WTC11 (cell line): Measurements from ENCODE around the gene AVEN. TPM values are rescaled to one million over a fixed set of nuclear protein-coding genes. Genes with fewer than 3 reads are reported as not detected.

ENCODE experiments used
- ATAC-seq: fragments of 200-7000 bp; cut with Tn5 transposase; 2 replicates; pipeline ENCODE4 v1.10.0; 2021; ENCODE audit warnings: mild to moderate bottlenecking, moderate library complexity
- CTCF ChIA-PET: fragments of 300-600 bp; sonication (Branson Sonifier 250); formaldehyde crosslinking; loops from one replicate; lab custom pipeline; 2021; ENCODE audit warnings: antibody characterized with exemption; lab: Charles Lee
- POLR2A ChIA-PET: fragments of 350-600 bp; sonication (Branson Sonifier 250); formaldehyde crosslinking; loops from one replicate; lab custom pipeline; 2021; ENCODE audit warnings: antibody characterized with exemption; lab: Charles Lee
- DNase-seq: peaks from one replicate; pipeline ENCODE4 v3.0.0; 2021; ENCODE audit warnings: low spot score
- H3K27ac Mint-ChIP-seq: 2 replicates; pipeline ENCODE4 v1.8.0; 2021; ENCODE audit warnings: mixed read lengths
- H3K27me3 Mint-ChIP-seq: 2 replicates; pipeline ENCODE4 v1.8.0; 2021; ENCODE audit warnings: low read depth, mild to moderate bottlenecking, moderate library complexity, mixed read lengths
- H3K36me3 Mint-ChIP-seq: 2 replicates; pipeline ENCODE4 v1.8.0; 2021; ENCODE audit warnings: mixed read lengths
- H3K4me1 Mint-ChIP-seq: 2 replicates; pipeline ENCODE4 v1.8.0; 2022; ENCODE audit warnings: mixed read lengths
- H3K4me3 Mint-ChIP-seq: 2 replicates; pipeline ENCODE4 v1.8.0; 2021; ENCODE audit warnings: mild to moderate bottlenecking, moderate library complexity, mixed read lengths
- H3K9me3 Mint-ChIP-seq: 2 replicates; pipeline ENCODE4 v1.8.0; 2021; ENCODE audit warnings: mixed read lengths
- CTCF ChIP-seq: fragments of 200-600 bp; IDR thresholded peaks from 2 replicates; pipeline ENCODE4 v1.8.0; 2022; ENCODE audit warnings: antibody characterized with exemption
- ESRRA ChIP-seq: sonication (generic); formaldehyde crosslinking; IDR thresholded peaks from 2 replicates; pipeline ENCODE4 v1.8.1; 2022; ENCODE audit warnings: mild to moderate bottlenecking, missing genetic modification reagents, borderline replicate concordance
- FOXP1 ChIP-seq: sonication (generic); formaldehyde crosslinking; IDR thresholded peaks from 2 replicates; pipeline ENCODE4 v1.8.0; 2022; ENCODE audit warnings: missing genetic modification reagents, mild to moderate bottlenecking, moderate library complexity, borderline replicate concordance
- IRF1 ChIP-seq: sonication (generic); formaldehyde crosslinking; IDR thresholded peaks from 2 replicates; pipeline ENCODE4 v1.8.0; 2023; ENCODE audit warnings: missing genetic modification reagents
- JAZF1 ChIP-seq: fragments of 250-450 bp; sonication (Bioruptor Pico); IDR thresholded peaks from 2 replicates; pipeline ENCODE4 v1.9.0; 2021; ENCODE audit warnings: moderate library complexity, mild to moderate bottlenecking, inconsistent platforms
- MLX ChIP-seq: sonication (generic); formaldehyde crosslinking; IDR thresholded peaks from 2 replicates; pipeline ENCODE4 v1.8.1; 2023; ENCODE audit warnings: mild to moderate bottlenecking, missing genetic modification reagents, moderate library complexity
- OVOL2 ChIP-seq: fragments of 250-450 bp; sonication (Bioruptor Pico); IDR thresholded peaks from 2 replicates; pipeline ENCODE4 v1.9.0; 2021; ENCODE audit warnings: mild to moderate bottlenecking, borderline replicate concordance
- RORB ChIP-seq: fragments of 250-450 bp; sonication (Bioruptor Pico); IDR thresholded peaks from 2 replicates; pipeline ENCODE4 v1.9.0; 2021; ENCODE audit warnings: mild to moderate bottlenecking
- SMAD3 ChIP-seq: sonication (generic); formaldehyde crosslinking; IDR thresholded peaks from 2 replicates; pipeline ENCODE4 v1.8.0; 2022; ENCODE audit warnings: missing genetic modification reagents, mild to moderate bottlenecking, borderline replicate concordance
- SP1 ChIP-seq: sonication (generic); formaldehyde crosslinking; conservative IDR thresholded peaks from 2 replicates; pipeline ENCODE4 v1.8.1; 2022; ENCODE audit warnings: missing genetic modification reagents
- ZBTB43 ChIP-seq: sonication (generic); formaldehyde crosslinking; IDR thresholded peaks from 2 replicates; pipeline ENCODE4 v1.8.1; 2023; ENCODE audit warnings: mild to moderate bottlenecking, missing genetic modification reagents
- ZNF138 ChIP-seq: sonication (generic); formaldehyde crosslinking; conservative IDR thresholded peaks from 2 replicates; pipeline ENCODE4 v1.8.1; 2022; ENCODE audit warnings: mild to moderate bottlenecking, moderate library complexity, missing genetic modification reagents
- ZNF423 ChIP-seq: fragments of 250-450 bp; sonication (Bioruptor Pico); IDR thresholded peaks from 2 replicates; pipeline ENCODE4 v2.1.2; 2022; ENCODE audit warnings: mild to moderate bottlenecking, moderate library complexity
- total RNA-seq: library from RNA; stranded (reverse); gene quantifications from 3 replicates; pipeline ENCODE4 v1.2.3, GENCODE V29; 2021
- TF ChIP-seq, protein P1 (sequence below): fragments of 250-450 bp; sonication (Bioruptor Pico); IDR thresholded peaks from 2 replicates; pipeline ENCODE4 v1.9.0; 2021; ENCODE audit warnings: mild to moderate bottlenecking
- TF ChIP-seq, protein P2 (sequence below): fragments of 250-450 bp; sonication (Bioruptor Pico); IDR thresholded peaks from 2 replicates; pipeline ENCODE4 v1.9.0; 2021; ENCODE audit warnings: mild to moderate bottlenecking, borderline replicate concordance
- TF ChIP-seq, protein P3 (sequence below): fragments of 250-450 bp; sonication (Bioruptor Pico); IDR thresholded peaks from 2 replicates; pipeline ENCODE4 v2.1.2; 2022; ENCODE audit warnings: mild to moderate bottlenecking, moderate library complexity

The AVEN gene
- total RNA-seq, 1 experiment from 2014 or later = 12.4 TPM

DNA sequence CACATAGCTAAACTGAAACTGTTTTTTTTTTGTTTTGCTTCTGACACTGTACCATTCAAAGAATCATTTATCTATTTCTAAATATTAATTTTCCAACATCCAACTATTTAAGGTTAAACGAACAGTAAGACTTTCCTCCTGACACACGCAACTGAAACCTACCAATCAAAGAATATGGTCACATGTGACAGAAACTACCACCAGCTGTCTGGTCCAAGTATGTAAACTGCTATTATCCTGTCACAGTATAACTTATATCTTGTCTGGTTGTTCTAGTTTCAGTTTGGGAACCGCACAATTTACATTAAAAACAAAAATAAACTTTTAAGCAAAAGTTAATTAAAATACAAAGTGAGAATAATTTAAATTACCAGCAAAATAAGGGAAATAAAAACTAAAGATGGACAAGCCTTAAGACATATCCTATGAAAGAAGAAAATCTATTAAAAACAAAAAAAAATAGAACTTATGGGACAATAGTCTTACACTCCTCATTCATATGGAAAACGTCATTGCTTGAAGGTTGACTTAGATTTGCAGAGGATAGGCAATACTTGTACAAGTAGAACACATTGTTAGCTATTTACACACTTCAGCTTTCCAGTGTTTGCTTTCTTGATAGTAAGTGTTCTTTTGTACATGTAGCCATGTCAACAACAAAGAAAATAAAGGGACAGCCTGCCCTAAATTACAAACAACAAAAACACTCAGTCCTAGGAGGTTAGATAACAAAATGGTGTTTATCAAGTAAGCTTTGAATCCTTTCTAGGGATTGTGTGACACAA, 97.5 kb downstream of the AVEN start:
- no peaks in the 10 kb centered on the region for H3K27me3 Mint-ChIP-seq
- CTCF ChIA-PET = interaction anchor here (1.2 kb wide), 1 partner anchor 15 kb away, joined by 3 read pairs; no protein-coding TSS in a partner anchor
- no peak for TF ChIP-seq RORB (CRISPR knock-in tag)
- TF ChIP-seq JAZF1 (CRISPR knock-in tag) = no peak
- TF ChIP-seq OVOL2 (CRISPR knock-in tag) = no peak
- TF ChIP-seq IRF1 (CRISPR knock-in tag) = no peak
- TF ChIP-seq, protein P1, sequence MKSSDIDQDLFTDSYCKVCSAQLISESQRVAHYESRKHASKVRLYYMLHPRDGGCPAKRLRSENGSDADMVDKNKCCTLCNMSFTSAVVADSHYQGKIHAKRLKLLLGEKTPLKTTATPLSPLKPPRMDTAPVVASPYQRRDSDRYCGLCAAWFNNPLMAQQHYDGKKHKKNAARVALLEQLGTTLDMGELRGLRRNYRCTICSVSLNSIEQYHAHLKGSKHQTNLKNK (CRISPR knock-in tag) = no peak
- TF ChIP-seq SP1 = no peak
- no peak for TF ChIP-seq SMAD3 (CRISPR knock-in tag)
- H3K4me1 Mint-ChIP-seq = no peaks in the 10 kb centered on the region
- no peaks in the 10 kb centered on the region for H3K36me3 Mint-ChIP-seq
- POLR2A ChIA-PET = no interaction called here
- no peak overlapping the region for H3K4me3 Mint-ChIP-seq
- DNase-seq (no peak), ATAC-seq (no peak)
- H3K27ac Mint-ChIP-seq = no peak overlapping the region; the same call in 1 of the 2 replicates
- peaks cover 5% of the 10 kb centered on the region; the same call in 1 of the 2 replicates for H3K9me3 Mint-ChIP-seq

GRCh38 chr15:33934921-33935320, 104.1 kb downstream of the AVEN start:
- Mint-ChIP-seq H3K36me3 (no peaks in the 10 kb centered on the region), H3K27me3 (no peaks in the 10 kb centered on the region), H3K4me3 (no peak overlapping the region), H3K9me3 (no peaks in the 10 kb centered on the region), H3K4me1 (no peaks in the 10 kb centered on the region), H3K27ac (no peak overlapping the region)
- ChIA-PET POLR2A (no interaction called here), CTCF (no interaction called here)
- DNase-seq (no peak), ATAC-seq (no peak)
- TF ChIP-seq ZNF138 (CRISPR knock-in tag) = no peak
- no peak for TF ChIP-seq ZBTB43 (CRISPR knock-in tag)
- TF ChIP-seq ESRRA = no peak
- TF ChIP-seq, protein P2, sequence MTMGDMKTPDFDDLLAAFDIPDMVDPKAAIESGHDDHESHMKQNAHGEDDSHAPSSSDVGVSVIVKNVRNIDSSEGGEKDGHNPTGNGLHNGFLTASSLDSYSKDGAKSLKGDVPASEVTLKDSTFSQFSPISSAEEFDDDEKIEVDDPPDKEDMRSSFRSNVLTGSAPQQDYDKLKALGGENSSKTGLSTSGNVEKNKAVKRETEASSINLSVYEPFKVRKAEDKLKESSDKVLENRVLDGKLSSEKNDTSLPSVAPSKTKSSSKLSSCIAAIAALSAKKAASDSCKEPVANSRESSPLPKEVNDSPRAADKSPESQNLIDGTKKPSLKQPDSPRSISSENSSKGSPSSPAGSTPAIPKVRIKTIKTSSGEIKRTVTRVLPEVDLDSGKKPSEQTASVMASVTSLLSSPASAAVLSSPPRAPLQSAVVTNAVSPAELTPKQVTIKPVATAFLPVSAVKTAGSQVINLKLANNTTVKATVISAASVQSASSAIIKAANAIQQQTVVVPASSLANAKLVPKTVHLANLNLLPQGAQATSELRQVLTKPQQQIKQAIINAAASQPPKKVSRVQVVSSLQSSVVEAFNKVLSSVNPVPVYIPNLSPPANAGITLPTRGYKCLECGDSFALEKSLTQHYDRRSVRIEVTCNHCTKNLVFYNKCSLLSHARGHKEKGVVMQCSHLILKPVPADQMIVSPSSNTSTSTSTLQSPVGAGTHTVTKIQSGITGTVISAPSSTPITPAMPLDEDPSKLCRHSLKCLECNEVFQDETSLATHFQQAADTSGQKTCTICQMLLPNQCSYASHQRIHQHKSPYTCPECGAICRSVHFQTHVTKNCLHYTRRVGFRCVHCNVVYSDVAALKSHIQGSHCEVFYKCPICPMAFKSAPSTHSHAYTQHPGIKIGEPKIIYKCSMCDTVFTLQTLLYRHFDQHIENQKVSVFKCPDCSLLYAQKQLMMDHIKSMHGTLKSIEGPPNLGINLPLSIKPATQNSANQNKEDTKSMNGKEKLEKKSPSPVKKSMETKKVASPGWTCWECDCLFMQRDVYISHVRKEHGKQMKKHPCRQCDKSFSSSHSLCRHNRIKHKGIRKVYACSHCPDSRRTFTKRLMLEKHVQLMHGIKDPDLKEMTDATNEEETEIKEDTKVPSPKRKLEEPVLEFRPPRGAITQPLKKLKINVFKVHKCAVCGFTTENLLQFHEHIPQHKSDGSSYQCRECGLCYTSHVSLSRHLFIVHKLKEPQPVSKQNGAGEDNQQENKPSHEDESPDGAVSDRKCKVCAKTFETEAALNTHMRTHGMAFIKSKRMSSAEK (CRISPR knock-in tag) = no peak
- TF ChIP-seq OVOL2 (CRISPR knock-in tag) = no peak
- no peak for TF ChIP-seq CTCF
- no peak for TF ChIP-seq FOXP1 (CRISPR knock-in tag)
- TF ChIP-seq, protein P3, sequence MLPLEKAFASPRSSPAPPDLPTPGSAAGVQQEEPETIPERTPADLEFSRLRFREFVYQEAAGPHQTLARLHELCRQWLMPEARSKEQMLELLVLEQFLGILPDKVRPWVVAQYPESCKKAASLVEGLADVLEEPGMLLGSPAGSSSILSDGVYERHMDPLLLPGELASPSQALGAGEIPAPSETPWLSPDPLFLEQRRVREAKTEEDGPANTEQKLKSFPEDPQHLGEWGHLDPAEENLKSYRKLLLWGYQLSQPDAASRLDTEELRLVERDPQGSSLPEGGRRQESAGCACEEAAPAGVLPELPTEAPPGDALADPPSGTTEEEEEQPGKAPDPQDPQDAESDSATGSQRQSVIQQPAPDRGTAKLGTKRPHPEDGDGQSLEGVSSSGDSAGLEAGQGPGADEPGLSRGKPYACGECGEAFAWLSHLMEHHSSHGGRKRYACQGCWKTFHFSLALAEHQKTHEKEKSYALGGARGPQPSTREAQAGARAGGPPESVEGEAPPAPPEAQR (CRISPR knock-in tag) = no peak
- no peak for TF ChIP-seq MLX (CRISPR knock-in tag)
- no peak for TF ChIP-seq ZNF423 (CRISPR knock-in tag)
